Mammary epithelial cell (primary cell): Measurements from ENCODE around the gene NDRG4.
A peak's percentile ranks its signal among the peaks of the same experiment; 100 is the strongest.

Source experiments
- EZH2 ChIP-seq: IDR thresholded peaks from 2 replicates; pipeline ENCODE4 v1.6.1; 2012; ENCODE audit warnings: low read length, inconsistent platforms, borderline replicate concordance
- TF ChIP-seq, protein P1 (sequence below), 2 donors: IDR thresholded peaks in 1 of 2; conservative IDR thresholded peaks in 1 of 2; 2 replicates each; pipeline ENCODE4 v1.5.1; 2011 to 2012; ENCODE audit warnings: inconsistent platforms in 2 of 2, low read length in 2 of 2, mild to moderate bottlenecking in 2 of 2, control low read depth in 1 of 2, low read depth in 1 of 2; ENCODE audit not compliant: insufficient read depth in 1 of 2; ENCODE audit errors: extremely low read depth in 1 of 2

DNA sequence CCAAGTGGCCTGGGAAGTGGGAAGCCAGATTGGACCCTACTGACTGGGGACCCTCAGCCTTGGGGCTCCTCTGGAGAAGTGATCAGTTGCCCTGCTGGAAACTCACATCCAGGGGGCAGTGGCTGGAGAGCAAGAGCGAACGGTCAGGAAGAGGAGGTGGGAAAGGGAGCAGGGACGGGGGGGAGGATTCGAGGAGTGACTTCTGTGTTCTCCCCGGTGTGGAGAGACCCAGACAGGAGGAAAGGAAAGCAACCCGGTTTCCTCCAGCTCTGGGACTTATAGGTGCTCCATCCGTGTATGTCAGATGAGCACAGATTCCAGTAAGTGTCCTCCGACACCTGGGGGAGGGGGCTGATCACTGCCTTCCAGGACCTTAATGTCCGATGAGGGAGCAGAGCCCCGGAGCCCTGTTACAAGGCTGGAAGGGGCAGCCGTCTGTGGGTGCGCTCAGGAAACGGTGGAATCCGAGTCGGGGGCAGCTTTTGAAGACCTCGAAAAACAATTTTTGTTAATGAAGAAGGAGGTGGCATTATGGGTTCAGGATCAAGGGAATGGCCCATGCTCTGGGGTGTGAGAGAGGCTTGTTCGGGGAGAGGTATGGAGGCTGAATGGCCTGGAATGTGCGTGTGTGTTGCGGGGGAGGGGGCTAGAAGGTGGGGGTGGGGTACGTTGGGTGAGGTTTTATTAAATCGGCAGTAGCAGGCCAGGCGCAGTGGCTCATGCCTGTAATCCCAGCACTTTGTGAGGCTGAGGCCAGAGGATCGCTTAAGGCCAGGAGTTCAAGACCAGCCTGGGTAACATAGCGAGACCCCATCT, 34.8 kb upstream of the NDRG4 start:
- TF ChIP-seq EZH2 = peak; percentile 77
- TF ChIP-seq, protein P1, sequence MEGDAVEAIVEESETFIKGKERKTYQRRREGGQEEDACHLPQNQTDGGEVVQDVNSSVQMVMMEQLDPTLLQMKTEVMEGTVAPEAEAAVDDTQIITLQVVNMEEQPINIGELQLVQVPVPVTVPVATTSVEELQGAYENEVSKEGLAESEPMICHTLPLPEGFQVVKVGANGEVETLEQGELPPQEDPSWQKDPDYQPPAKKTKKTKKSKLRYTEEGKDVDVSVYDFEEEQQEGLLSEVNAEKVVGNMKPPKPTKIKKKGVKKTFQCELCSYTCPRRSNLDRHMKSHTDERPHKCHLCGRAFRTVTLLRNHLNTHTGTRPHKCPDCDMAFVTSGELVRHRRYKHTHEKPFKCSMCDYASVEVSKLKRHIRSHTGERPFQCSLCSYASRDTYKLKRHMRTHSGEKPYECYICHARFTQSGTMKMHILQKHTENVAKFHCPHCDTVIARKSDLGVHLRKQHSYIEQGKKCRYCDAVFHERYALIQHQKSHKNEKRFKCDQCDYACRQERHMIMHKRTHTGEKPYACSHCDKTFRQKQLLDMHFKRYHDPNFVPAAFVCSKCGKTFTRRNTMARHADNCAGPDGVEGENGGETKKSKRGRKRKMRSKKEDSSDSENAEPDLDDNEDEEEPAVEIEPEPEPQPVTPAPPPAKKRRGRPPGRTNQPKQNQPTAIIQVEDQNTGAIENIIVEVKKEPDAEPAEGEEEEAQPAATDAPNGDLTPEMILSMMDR (conservative IDR thresholded peaks at IDR 0.05 in 1 of 2, IDR thresholded peaks at IDR 0.05 in 1 of 2; ENCODE audit: extremely low read depth in 1 of 2, insufficient read depth in 1 of 2, low read depth in 1 of 2, low read length in 2 of 2) = peak in 1 of 2 donors; percentile 11
